GM19238 (cell line): ENCODE data around the gene FLNB.

Experiments used
- DNase-seq: peaks from one replicate; pipeline ENCODE4 v3.0.0; 2011; ENCODE audit warnings: low spot score; ENCODE audit not compliant: insufficient read length

FLNB gene

GRCh38 chr3:58074116-58074715 lies 66.0 kb downstream of the FLNB start:
- DNase-seq: peak; percentile 20

- no peak for DNase-seq
These were observed 66.8 kb downstream of the FLNB start for GRCh38 chr3:58074997-58075396.

- no peak for DNase-seq
These were observed 69.5 kb downstream of the FLNB start for GRCh38 chr3:58077596-58078285.

GRCh38 chr3:58078610-58079009 lies 70.4 kb downstream of the FLNB start:
- DNase-seq: no peak

- DNase-seq: no peak
These were observed 71.6 kb downstream of the FLNB start for GRCh38 chr3:58079773-58080172.

- DNase-seq: no peak
These were observed 73.8 kb downstream of the FLNB start for GRCh38 chr3:58082047-58082446.

- DNase-seq: no peak
These were observed 75.9 kb downstream of the FLNB start for GRCh38 chr3:58084166-58084565.

- peak; percentile 37 for DNase-seq
These were observed 76.7 kb downstream of the FLNB start for GRCh38 chr3:58084788-58085543.

- DNase-seq: no peak
These were observed 77.4 kb downstream of the FLNB start for GRCh38 chr3:58085616-58086015.

- no peak for DNase-seq
These were observed 80.3 kb downstream of the FLNB start for GRCh38 chr3:58088501-58088900.

GRCh38 chr3:58090351-58090750 lies 82.1 kb downstream of the FLNB start:
- DNase-seq: no peak

GRCh38 chr3:58092521-58092920 lies 84.3 kb downstream of the FLNB start:
- no peak for DNase-seq

GRCh38 chr3:58093574-58094195 lies 85.5 kb downstream of the FLNB start:
- DNase-seq: no peak

GRCh38 chr3:58094657-58095056 lies 86.4 kb downstream of the FLNB start:
- no peak for DNase-seq

GRCh38 chr3:58095603-58096138 lies 87.4 kb downstream of the FLNB start:
- DNase-seq: no peak

- no peak for DNase-seq
These were observed 90.3 kb downstream of the FLNB start for GRCh38 chr3:58098531-58098930.

GRCh38 chr3:58099865-58100264 lies 91.6 kb downstream of the FLNB start:
- DNase-seq: no peak

- no peak for DNase-seq
These were observed 93.5 kb downstream of the FLNB start for GRCh38 chr3:58101499-58102389.

GRCh38 chr3:58102390-58102750 lies 94.1 kb downstream of the FLNB start:
- DNase-seq: no peak

GRCh38 chr3:58102976-58103451 lies 94.8 kb downstream of the FLNB start:
- DNase-seq: no peak

GRCh38 chr3:58104151-58104550 lies 95.9 kb downstream of the FLNB start:
- no peak for DNase-seq
